Activated T-cell treated with anti-CD3 and anti-CD28 coated beads, Interleukin-2, amount 50 U/mL, for 72 hours (primary cell): Measurements from ENCODE around the gene USH1G. TPM values are rescaled to one million over a fixed set of nuclear protein-coding genes. Genes with fewer than 3 reads are reported as not detected.

ENCODE experiments used
- ATAC-seq, 2 donors: fragments of 150-1000 bp; cut with Tn5 transposase; replicated peaks in 1 of 2; 2 replicates each; pipeline ENCODE4 v1.10.0; 2021; ENCODE audit warnings: moderate library complexity in 2 of 2, mild to moderate bottlenecking in 1 of 2
- DNase-seq, 2 donors: peaks; one replicate each; pipeline ENCODE4 v3.0.0; 2021 to 2022; ENCODE audit warnings: mixed read lengths in 1 of 2
- H3K27ac Mint-ChIP-seq: one replicate; pipeline ENCODE4 v1.8.0; 2022; ENCODE audit warnings: mild to moderate bottlenecking, moderate library complexity, mixed read lengths
- H3K27me3 Mint-ChIP-seq: one replicate; pipeline ENCODE4 v1.8.0; 2022; ENCODE audit warnings: low read depth, mixed read lengths
- H3K36me3 Mint-ChIP-seq, 2 donors: one replicate each; pipeline ENCODE4 v1.8.0; 2022; ENCODE audit warnings: mixed read lengths in 2 of 2, mild to moderate bottlenecking in 1 of 2; ENCODE audit not compliant: insufficient read depth in 2 of 2
- H3K4me1 Mint-ChIP-seq: one replicate; pipeline ENCODE4 v1.8.0; 2022; ENCODE audit warnings: low read depth, mixed read lengths
- H3K4me3 Mint-ChIP-seq, 2 donors: one replicate each; pipeline ENCODE4 v1.8.0; 2022; ENCODE audit warnings: mild to moderate bottlenecking in 2 of 2, mixed read lengths in 2 of 2, moderate library complexity in 2 of 2
- H3K9me3 Mint-ChIP-seq, 2 donors: one replicate each; pipeline ENCODE4 v1.8.0; 2022; ENCODE audit warnings: mixed read lengths in 2 of 2
- total RNA-seq, 2 donors: library from RNA; stranded (reverse); gene quantifications; one replicate each; pipeline ENCODE4 v1.2.3, GENCODE V29; 2022

The USH1G gene
- total RNA-seq, 2 donors from 2014 or later: not detected

- H3K36me3 Mint-ChIP-seq: no peaks in the 10 kb centered on the region
- ATAC-seq (no peak), DNase-seq (no peak)
- H3K4me1 Mint-ChIP-seq: no peaks in the 10 kb centered on the region
- no peak overlapping the region for H3K4me3 Mint-ChIP-seq
- peaks cover 8% of the 10 kb centered on the region for H3K27me3 Mint-ChIP-seq
- no peaks in the 10 kb centered on the region for H3K9me3 Mint-ChIP-seq
- H3K27ac Mint-ChIP-seq: no peak overlapping the region
Measured at GRCh38 chr17:74901353-74902135, 21.5 kb downstream of the USH1G start.

GRCh38 chr17:74900208-74900607 lies 22.8 kb downstream of the USH1G start:
- peaks cover 19% of the 10 kb centered on the region for H3K27me3 Mint-ChIP-seq
- H3K27ac Mint-ChIP-seq: no peak overlapping the region
- H3K36me3 Mint-ChIP-seq: no peaks in the 10 kb centered on the region
- no peak overlapping the region for H3K4me3 Mint-ChIP-seq
- DNase-seq: no peak
- no peaks in the 10 kb centered on the region for H3K9me3 Mint-ChIP-seq
- no peaks in the 10 kb centered on the region for H3K4me1 Mint-ChIP-seq
- no peak for ATAC-seq

GRCh38 chr17:74898376-74898946 lies 24.6 kb downstream of the USH1G start:
- ATAC-seq (no peak), DNase-seq (no peak)
- no peak overlapping the region for H3K27ac Mint-ChIP-seq
- peaks cover 0 to 1% of the 10 kb centered on the region in 2 donors for H3K36me3 Mint-ChIP-seq
- no peak overlapping the region for H3K4me3 Mint-ChIP-seq
- H3K4me1 Mint-ChIP-seq: no peaks in the 10 kb centered on the region
- peaks cover 30% of the 10 kb centered on the region for H3K27me3 Mint-ChIP-seq
- H3K9me3 Mint-ChIP-seq: no peaks in the 10 kb centered on the region

- ATAC-seq (no peak), DNase-seq (no peak)
- H3K27ac Mint-ChIP-seq: no peak overlapping the region
- no peaks in the 10 kb centered on the region for H3K4me1 Mint-ChIP-seq
- H3K9me3 Mint-ChIP-seq: no peaks in the 10 kb centered on the region
- H3K27me3 Mint-ChIP-seq: peaks cover 27% of the 10 kb centered on the region
- peaks cover 0 to 1% of the 10 kb centered on the region in 2 donors for H3K36me3 Mint-ChIP-seq
- H3K4me3 Mint-ChIP-seq: peak overlapping the region; percentile 46 to 77
Measured at GRCh38 chr17:74893936-74894671, 29.0 kb downstream of the USH1G start.

GRCh38 chr17:74892974-74893911 lies 29.8 kb downstream of the USH1G start, which contains the start of gene FADS6:
TSS of gene FADS6 (minus strand) at chr17:74893633. CDS start at chr17:74893595, 38 bp downstream.
- Mint-ChIP-seq H3K4me1 (no peaks in the 10 kb centered on the region), H3K27ac (no peak within 1 kb of the TSS), H3K27me3 (peaks cover 27% of the 10 kb centered on the region), H3K36me3 (peaks cover 0 to 1% of the 10 kb centered on the region in 2 donors), H3K4me3 (peak within 1 kb of the TSS; percentile 49 to 77), H3K9me3 (no peaks in the 10 kb centered on the region)
- DNase-seq: peak in 1 of 2 donors; percentile 24
- ATAC-seq: peak; percentile 69

GRCh38 chr17:74892013-74892841 lies 30.8 kb downstream of the USH1G start:
- Mint-ChIP-seq H3K27ac (no peak overlapping the region), H3K9me3 (no peaks in the 10 kb centered on the region), H3K36me3 (peaks cover 0 to 1% of the 10 kb centered on the region in 2 donors), H3K27me3 (peaks cover 27% of the 10 kb centered on the region), H3K4me1 (no peaks in the 10 kb centered on the region), H3K4me3 (no peak overlapping the region)
- no peak for DNase-seq
- no peak for ATAC-seq

- H3K27ac Mint-ChIP-seq: no peak overlapping the region
- peaks cover 0 to 1% of the 10 kb centered on the region in 2 donors for H3K36me3 Mint-ChIP-seq
- DNase-seq (no peak), ATAC-seq (no peak)
- no peak overlapping the region for H3K4me3 Mint-ChIP-seq
- H3K9me3 Mint-ChIP-seq: no peaks in the 10 kb centered on the region
- H3K4me1 Mint-ChIP-seq: no peaks in the 10 kb centered on the region
- H3K27me3 Mint-ChIP-seq: peaks cover 15% of the 10 kb centered on the region
Measured at GRCh38 chr17:74890554-74890953, 32.5 kb downstream of the USH1G start.

GRCh38 chr17:74888469-74888868 lies 34.6 kb downstream of the USH1G start:
- no peak overlapping the region for H3K4me3 Mint-ChIP-seq
- H3K27me3 Mint-ChIP-seq: no peaks in the 10 kb centered on the region

GRCh38 chr17:74883241-74883745 lies 39.8 kb downstream of the USH1G start:
- no peaks in the 10 kb centered on the region for H3K27me3 Mint-ChIP-seq
- DNase-seq (no peak), ATAC-seq (no peak)
- no peaks in the 10 kb centered on the region for H3K9me3 Mint-ChIP-seq
- H3K36me3 Mint-ChIP-seq: no peaks in the 10 kb centered on the region
- H3K4me1 Mint-ChIP-seq: no peaks in the 10 kb centered on the region
- no peak overlapping the region for H3K4me3 Mint-ChIP-seq
- no peak overlapping the region for H3K27ac Mint-ChIP-seq

More at GRCh38 chr17:74888469-74888868, 34.6 kb downstream of the USH1G start:
- H3K27ac Mint-ChIP-seq: no peak overlapping the region
- no peak for ATAC-seq
- DNase-seq: no peak
- H3K36me3 Mint-ChIP-seq: no peaks in the 10 kb centered on the region
- no peaks in the 10 kb centered on the region for H3K9me3 Mint-ChIP-seq
- no peaks in the 10 kb centered on the region for H3K4me1 Mint-ChIP-seq

GRCh38 chr17:74882517-74883240 lies 40.4 kb downstream of the USH1G start:
- H3K9me3 Mint-ChIP-seq: no peaks in the 10 kb centered on the region
- ATAC-seq (no peak), DNase-seq (no peak)
- no peaks in the 10 kb centered on the region for H3K36me3 Mint-ChIP-seq
- H3K4me3 Mint-ChIP-seq: no peak overlapping the region
- H3K27ac Mint-ChIP-seq: no peak overlapping the region
- H3K27me3 Mint-ChIP-seq: no peaks in the 10 kb centered on the region
- H3K4me1 Mint-ChIP-seq: no peaks in the 10 kb centered on the region

- no peaks in the 10 kb centered on the region for H3K27me3 Mint-ChIP-seq
- no peaks in the 10 kb centered on the region for H3K4me1 Mint-ChIP-seq
- no peak overlapping the region for H3K4me3 Mint-ChIP-seq
- H3K9me3 Mint-ChIP-seq: no peaks in the 10 kb centered on the region
- DNase-seq: no peak
- ATAC-seq: no peak
- no peak overlapping the region for H3K27ac Mint-ChIP-seq
- H3K36me3 Mint-ChIP-seq: no peaks in the 10 kb centered on the region
Measured at GRCh38 chr17:74881073-74881472, 42.0 kb downstream of the USH1G start.
